Measurements from ENCODE around the gene BANP.
"Not testable (repeated sequence)": the region's sequence is repeated elsewhere in the genome, so short reads cannot be mapped to it uniquely, and the experiment has no call there.

BANP gene

GRCh38 chr16:88064011-88064888 lies 113.0 kb downstream of the BANP start:
- H3K4me3 ChIP-seq (ENCODE audit: low read depth, low read length) = no peak overlapping the region

GRCh38 chr16:88064889-88065746 lies 113.9 kb downstream of the BANP start:
- no peak overlapping the region for H3K4me3 ChIP-seq (ENCODE audit: low read depth, low read length)

- no peak overlapping the region for H3K4me3 ChIP-seq (ENCODE audit: low read depth, low read length)
These were observed 114.5 kb downstream of the BANP start for GRCh38 chr16:88065747-88066142.

GRCh38 chr16:88066234-88066633 lies 115.0 kb downstream of the BANP start:
- H3K4me3 ChIP-seq (ENCODE audit: low read depth, low read length) = no peak overlapping the region

GRCh38 chr16:88066680-88067529 lies 115.7 kb downstream of the BANP start:
- H3K4me3 ChIP-seq (ENCODE audit: low read depth, low read length) = no peak overlapping the region

- no peak overlapping the region for H3K4me3 ChIP-seq (ENCODE audit: low read depth, low read length)
These were observed 116.5 kb downstream of the BANP start for GRCh38 chr16:88067530-88068411.

- H3K4me3 ChIP-seq (ENCODE audit: low read depth, low read length) = no peak overlapping the region
These were observed 117.5 kb downstream of the BANP start for GRCh38 chr16:88068476-88069396.

GRCh38 chr16:88069397-88070168 lies 118.3 kb downstream of the BANP start:
- H3K4me3 ChIP-seq (ENCODE audit: low read depth, low read length) = no peak overlapping the region

- H3K4me3 ChIP-seq (ENCODE audit: low read depth, low read length) = no peak overlapping the region
These were observed 119.1 kb downstream of the BANP start for GRCh38 chr16:88070341-88070740.

- H3K4me3 ChIP-seq (ENCODE audit: low read depth, low read length) = no peak overlapping the region
These were observed 119.9 kb downstream of the BANP start for GRCh38 chr16:88070989-88071625.

GRCh38 chr16:88071908-88072307 lies 120.7 kb downstream of the BANP start:
- H3K4me3 ChIP-seq (ENCODE audit: low read depth, low read length) = no peak overlapping the region

GRCh38 chr16:88072571-88073001 lies 121.4 kb downstream of the BANP start:
- H3K4me3 ChIP-seq (ENCODE audit: low read depth, low read length) = no peak overlapping the region

GRCh38 chr16:88073201-88073721 lies 122.0 kb downstream of the BANP start:
- no peak overlapping the region for H3K4me3 ChIP-seq (ENCODE audit: low read depth, low read length)

GRCh38 chr16:88074041-88074440 lies 122.8 kb downstream of the BANP start:
- no peak overlapping the region for H3K4me3 ChIP-seq (ENCODE audit: low read depth, low read length)

- H3K4me3 ChIP-seq (ENCODE audit: low read depth, low read length) = no peak overlapping the region
These were observed 125.1 kb downstream of the BANP start for GRCh38 chr16:88076211-88076931.

- H3K4me3 ChIP-seq (ENCODE audit: low read depth, low read length) = not testable (repeated sequence)
These were observed 125.7 kb downstream of the BANP start for GRCh38 chr16:88076932-88077320.
